ENCODE measurements around the gene TRAPPC14. TPM values are rescaled to one million over a fixed set of nuclear protein-coding genes. Genes with fewer than 3 reads are reported as not detected.

TRAPPC14 gene
- total and polyA plus RNA-seq, 9 of the 15 experiments (the other 6 are each of a cell fraction or from before 2014, with no cell fraction given): 0.42 to 45.9 (median 18.2) TPM

DNA sequence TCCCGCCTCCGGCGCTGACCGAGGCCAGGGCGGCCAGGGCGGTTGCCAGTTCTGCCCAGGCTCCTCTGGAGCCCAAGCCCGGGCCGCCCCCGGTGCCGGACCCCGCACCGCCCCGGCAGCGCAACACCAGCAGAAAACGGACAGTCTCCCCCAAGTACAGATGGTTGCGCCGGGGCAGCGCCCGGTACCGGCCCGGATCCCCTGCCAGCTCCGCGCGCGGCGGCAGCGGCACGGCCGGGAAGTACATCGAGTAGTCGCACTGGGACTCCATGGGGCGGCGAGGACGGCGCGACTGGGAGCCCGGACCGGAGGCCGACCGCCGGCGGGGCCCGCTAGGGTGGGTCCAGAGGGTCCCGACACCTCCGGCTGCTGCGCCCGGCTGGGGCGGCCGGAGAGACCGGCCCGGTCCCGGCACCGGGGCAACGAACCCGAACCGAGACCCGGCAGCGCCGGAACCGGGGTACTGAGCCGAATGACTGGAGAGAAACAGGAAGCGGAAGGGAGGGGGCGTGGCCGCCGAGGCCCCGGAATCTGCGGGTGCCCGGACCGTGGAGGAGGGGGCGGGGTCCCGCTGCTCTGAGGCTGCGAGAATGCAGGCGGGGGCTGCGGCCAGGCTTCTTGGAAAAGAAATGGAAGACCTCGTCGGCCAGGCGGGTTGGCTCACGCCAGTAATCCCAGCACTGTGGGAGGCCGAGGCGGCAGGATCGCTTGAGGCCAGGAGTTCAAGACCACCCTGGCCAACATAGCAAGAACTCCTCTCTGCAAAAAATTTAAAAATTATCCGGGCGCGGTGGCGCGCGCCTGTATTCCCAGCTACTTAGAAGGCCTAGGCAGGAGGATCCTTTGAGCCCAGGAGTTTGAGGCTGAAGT, at the start of gene TRAPPC14 (continued):
- TF ChIP-seq ZNF76 (CRISPR knock-in tag; IDR thresholded peaks at IDR 0.05; ENCODE audit: borderline replicate concordance) (no peak; the same call in 1 of the 2 replicates), PML (IDR thresholded peaks at IDR 0.05; ENCODE audit: low read length) (peak; percentile 70; the same call in 1 of the 2 replicates), CHD4 (IDR thresholded peaks at IDR 0.05; ENCODE audit: insufficient read depth, insufficient replicate concordance, low read depth, low read length, poor library complexity, severe bottlenecking) (peak; percentile 73), PREB (CRISPR knock-in tag; IDR thresholded peaks at IDR 0.05) (peak; percentile 22; the same call in 1 of the 2 replicates), RBM22 (IDR thresholded peaks at IDR 0.05; ENCODE audit: low read depth, low read length, poor library complexity, severe bottlenecking) (peak; percentile 84), UBTF (IDR thresholded peaks at IDR 0.05; ENCODE audit: borderline replicate concordance in 1 of 2, low read depth in 2 of 2, low read length in 2 of 2) (peak in 1 of 2 experiments; percentile 58; a peak in 2 of 4 replicates), JUND (IDR thresholded peaks at IDR 0.05; ENCODE audit: borderline replicate concordance, low read depth, low read length) (peak; percentile 60; the same call in 1 of the 2 replicates), JUND (tag; IDR thresholded peaks at IDR 0.05; ENCODE audit: borderline replicate concordance, low read depth, low read length) (peak; percentile 33; the same call in 1 of the 3 replicates), CREB1 (IDR thresholded peaks at IDR 0.05) (peak; percentile 59; the same call in 1 of the 2 replicates), CREB1 (CRISPR knock-in tag; IDR thresholded peaks at IDR 0.05) (no peak), HMGN3 (IDR thresholded peaks at IDR 0.05; ENCODE audit: borderline replicate concordance, extremely low read depth, insufficient read length, low read depth, low read length) (peak; percentile 83), CREB3L1 (IDR thresholded peaks at IDR 0.05; ENCODE audit: borderline replicate concordance, low read depth) (peak; percentile 41; the same call in 1 of the 2 replicates), C11orf30 (IDR thresholded peaks at IDR 0.05; ENCODE audit: low read depth) (peak; percentile 45), SUPT5H (IDR thresholded peaks at IDR 0.05) (peak; percentile 83), STAT6 (CRISPR knock-in tag; IDR thresholded peaks at IDR 0.05) (0 out of 2 replicates have a peak, but pooled peaks have one; percentile 38)
- TF ChIP-seq, protein P1, sequence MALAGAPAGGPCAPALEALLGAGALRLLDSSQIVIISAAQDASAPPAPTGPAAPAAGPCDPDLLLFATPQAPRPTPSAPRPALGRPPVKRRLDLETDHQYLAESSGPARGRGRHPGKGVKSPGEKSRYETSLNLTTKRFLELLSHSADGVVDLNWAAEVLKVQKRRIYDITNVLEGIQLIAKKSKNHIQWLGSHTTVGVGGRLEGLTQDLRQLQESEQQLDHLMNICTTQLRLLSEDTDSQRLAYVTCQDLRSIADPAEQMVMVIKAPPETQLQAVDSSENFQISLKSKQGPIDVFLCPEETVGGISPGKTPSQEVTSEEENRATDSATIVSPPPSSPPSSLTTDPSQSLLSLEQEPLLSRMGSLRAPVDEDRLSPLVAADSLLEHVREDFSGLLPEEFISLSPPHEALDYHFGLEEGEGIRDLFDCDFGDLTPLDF (CRISPR knock-in tag; IDR thresholded peaks at IDR 0.05): peak; percentile 67; the same call in 1 of the 2 replicates
